HS-5 (cell line): ENCODE data around the gene TTL.
"Not testable (repeated sequence)": the region's sequence is repeated elsewhere in the genome, so short reads cannot be mapped to it uniquely, and the experiment has no call there.

Experiments
- DNase-seq: peaks from one replicate; pipeline ENCODE4 v3.0.0-alpha.2; 2012; ENCODE audit warnings: low read depth

Gene TTL

DNA sequence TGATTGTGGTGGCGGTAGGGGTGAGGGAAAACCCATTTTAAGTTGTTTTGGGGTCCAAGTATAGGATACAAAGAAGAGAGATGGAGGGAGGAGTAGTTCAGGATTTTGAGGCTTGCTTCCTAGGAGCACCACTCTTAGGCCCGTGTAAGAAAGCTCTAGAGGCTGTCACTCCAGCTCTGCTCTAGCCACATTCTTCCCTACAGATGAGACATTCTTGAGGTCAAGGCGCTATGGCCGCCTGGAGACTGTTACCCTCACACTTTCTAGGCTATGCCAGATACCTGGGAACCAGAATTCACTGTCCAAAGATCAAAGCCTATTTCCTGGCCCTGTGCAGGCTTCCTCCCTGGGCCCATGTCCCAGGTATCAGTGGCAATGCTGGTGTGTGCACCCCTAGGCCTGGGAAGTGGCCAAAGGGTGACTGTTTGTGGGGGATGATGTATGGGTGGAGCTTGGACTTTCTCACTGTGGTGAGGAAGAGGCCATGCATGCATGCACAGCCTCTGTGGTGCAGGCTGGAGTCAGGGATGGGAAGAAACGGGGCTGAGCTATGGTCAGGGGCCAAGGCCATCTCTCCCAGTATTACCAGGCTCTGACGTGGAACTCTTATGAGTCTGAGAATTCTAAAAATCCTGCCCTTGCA lies 7.0 kb upstream of the TTL start:
- no peak for DNase-seq

DNA sequence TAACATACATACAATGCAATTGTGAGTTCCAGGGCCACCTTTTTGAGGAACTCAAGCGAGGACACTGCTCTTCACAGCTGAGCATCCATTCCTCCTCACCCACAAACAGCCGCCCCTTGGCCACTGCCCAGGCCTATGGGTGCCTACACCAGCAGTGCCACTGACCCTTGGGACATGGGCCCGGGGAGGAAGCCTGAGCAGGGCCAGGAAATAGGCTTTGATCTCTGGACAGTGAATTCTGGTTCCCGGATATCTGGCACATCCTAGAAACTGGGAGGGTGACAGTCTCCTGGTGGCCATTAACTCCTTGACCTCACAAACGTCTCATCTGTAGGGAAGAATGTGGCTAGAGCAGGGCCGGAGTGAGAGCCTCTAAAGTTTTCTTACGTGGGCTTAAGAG lies 5.5 kb upstream of the TTL start:
- no peak for DNase-seq

DNA sequence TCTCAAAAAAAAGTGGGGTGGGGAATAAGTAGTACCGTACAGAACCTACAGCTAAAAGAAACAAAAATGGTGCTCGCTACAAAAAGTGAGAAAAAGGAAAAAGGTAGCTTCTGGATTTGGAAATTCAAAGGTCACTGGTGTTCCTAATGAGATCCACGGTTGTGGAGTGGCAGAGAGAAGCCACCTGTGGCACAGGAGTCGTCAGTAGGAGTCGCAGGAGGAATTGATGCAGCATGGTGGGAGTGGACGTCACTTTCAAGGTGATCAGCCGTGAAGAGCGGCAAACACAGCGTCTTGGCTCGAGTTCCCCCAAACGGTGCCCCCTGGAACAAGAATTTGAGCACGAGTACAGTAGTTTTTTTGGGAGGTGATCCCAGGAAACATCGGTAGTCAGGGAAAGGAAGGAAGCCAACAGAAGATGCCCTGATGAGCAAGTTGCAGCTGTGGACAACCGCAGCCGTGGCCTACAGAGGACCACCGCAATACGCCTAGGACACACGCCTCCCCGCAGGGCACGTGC lies 1.4 kb upstream of the TTL start:
- DNase-seq, result no peak

DNA sequence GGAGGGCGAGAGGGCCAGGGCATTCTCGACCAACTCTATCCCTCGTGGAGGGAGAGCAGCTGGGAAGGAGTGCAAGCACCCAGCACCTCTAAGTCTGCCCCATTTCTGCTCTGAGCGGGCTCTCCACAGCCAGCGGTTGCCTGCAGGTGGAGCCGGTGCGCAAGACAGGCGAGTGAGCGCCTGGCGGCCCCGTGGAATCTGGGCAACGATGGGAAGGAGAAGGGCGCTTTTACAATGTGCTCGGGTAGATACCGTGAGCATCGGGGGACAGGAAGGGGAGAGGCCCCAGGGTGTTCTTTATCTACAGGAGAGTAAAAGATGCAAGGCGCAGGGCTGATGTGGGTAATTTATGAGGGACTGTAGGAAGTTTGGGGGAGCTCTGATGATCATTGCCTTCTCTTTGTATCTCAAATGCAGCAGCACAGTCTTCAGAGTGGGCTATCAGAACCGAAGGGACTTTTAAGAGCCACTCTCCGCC lies 867 bp upstream of the TTL start:
- peak; percentile 53 for DNase-seq

DNA sequence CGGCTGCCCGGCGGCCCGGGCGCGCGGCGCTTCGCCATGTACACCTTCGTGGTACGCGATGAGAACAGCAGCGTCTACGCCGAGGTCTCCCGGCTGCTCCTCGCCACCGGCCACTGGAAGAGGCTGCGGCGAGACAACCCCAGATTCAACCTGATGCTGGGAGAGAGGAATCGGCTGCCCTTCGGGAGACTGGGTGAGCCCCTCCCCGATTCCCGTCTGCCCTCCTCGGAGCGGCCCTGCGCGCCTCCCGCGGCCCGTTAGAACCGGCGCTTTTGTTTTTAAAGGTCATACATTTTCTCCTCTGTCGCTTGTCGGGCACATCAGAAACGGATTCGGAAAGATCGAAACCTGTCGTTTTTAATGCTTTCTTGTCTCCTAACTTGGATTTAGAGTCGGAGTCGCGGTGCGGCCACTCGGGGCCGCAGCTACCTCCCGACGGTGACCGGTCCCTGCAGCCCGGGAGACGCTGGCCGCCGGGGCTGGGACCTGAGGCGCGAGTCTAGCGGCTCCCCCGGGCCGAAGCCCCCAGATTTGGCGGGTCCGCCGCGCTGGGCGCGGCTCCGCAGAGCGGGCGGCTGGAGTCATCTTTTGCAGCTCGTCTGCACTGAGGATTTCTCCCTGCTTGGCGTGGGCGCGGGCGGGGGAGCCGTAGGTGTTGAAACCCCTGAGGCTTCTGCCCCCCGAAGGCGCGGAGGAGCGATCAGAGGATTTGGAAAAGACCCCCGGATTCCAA lies 519 bp downstream of the TTL start:
- DNase-seq, result no peak

DNA sequence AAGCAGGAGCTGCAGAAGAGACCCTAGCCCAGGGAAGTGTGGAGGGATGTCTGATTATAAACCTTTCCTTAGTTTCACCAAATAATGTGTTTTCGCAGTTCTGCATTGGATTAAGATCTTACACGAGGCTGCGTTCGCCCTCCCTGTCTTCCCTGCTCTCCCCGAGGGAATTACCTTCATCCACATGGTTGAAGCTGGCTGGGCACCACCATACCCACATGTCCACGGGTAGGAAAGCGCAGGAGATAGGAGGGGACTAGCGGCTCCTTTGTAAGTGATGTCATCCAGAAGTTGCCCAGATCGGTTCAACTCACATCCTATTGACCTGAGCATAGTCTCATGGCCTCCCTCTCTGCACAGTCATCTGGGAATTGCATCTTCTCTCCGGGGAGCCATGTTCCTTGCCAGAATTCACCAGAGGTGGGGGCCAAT lies 1.1 kb downstream of the TTL start:
- peak; percentile 55 for DNase-seq

DNA sequence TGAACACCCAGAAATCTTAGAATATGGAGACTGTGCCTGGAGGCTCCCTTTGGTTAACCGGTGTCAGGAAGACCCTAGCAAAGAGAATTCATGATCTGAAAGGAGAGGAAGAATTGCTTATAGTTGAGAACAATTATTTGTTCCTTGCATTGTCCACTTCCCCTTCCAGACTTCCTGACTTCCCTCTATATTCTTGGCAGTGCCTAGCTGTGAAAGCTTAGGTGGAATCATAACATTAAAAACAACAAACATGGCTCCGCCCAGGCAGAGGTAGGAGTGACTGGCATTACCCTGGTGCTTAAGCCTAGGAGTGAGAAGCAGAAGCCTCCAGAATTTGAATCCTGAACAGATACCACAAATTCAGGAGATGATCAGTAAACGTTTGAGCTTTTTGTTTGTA lies 1.9 kb downstream of the TTL start:
- DNase-seq, result no peak

DNA sequence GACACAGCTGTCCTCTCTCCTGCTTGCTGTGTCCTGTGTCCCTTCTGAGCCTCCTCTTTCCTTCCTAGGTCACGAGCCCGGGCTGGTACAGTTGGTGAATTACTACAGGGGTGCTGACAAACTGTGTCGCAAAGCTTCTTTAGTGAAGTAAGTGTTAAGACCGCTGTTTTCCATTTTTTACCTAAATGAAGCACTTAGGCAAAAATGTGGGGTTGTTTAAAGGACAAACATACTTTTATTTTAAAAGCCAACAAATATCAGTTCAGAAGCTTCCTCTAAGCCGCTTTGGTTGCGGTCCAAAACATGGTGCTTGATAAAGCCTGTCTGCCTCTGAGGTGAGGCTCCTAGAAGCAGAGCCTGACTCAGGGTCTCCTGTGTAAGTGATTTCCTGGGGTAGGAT lies 3.9 kb downstream of the TTL start:
- no peak for DNase-seq

DNA sequence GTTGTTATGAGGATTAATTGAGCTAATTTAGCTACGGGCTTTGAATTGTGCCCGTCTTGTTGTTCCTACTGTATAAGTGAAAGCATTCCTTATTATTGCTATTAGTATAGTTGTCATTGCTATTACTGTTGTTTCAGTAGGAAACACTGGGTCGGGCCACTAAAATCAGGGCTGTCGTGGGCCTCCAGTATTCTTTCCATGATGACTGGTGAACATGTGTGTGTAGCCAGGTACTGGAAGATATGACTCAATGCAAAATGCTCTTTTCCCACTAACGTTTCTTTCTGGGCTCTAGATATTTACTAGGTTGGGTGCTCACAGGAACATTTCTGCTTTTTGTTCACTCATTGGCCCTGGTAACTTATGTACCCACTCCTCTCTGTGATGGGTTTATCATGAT lies 4.9 kb downstream of the TTL start:
- DNase-seq, result no peak

DNA sequence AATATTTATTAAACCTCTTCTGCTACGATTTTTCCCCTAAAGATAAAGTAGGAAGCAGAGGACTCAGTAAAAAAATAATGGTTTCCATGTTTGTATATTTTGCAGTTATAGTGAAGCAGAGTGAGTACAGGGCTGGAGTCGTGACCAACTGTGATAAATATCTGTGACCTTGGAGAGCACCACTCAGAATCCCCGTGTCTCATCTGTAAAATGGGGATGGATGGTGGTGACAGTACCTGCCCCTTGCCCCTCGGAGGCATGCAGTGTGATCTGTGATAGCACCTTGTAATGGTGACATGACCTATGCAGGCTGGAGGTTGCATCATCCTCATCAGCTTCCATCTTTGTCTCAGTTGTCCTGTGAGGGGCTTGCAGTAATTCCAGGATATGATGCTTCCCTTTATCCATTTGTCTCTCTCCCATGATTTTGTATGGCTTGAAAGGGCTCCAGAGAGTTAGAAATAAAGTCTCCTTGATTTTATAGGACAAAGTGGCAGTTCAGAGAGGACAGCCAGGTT lies 5.5 kb downstream of the TTL start:
- no peak for DNase-seq

DNA sequence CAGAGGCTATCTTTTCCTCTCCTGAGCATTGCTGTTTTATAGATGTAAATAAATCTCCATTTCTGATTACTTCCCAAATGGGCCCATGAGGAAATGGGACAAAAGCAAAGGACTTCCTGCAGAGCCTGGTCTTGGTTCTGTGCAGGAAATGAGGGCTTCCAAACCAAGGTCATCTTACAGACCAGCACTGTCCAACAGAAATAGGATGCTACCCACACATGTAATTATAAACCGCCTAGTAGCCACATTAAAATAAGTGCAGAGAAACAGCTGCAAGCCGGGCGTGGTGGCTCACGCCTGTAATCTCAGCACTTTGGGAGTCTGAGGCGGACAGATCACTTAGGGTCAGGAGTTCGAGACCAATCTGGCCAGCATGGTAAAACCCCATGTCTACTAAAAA lies 6.2 kb downstream of the TTL start:
- DNase-seq, result no peak

DNA sequence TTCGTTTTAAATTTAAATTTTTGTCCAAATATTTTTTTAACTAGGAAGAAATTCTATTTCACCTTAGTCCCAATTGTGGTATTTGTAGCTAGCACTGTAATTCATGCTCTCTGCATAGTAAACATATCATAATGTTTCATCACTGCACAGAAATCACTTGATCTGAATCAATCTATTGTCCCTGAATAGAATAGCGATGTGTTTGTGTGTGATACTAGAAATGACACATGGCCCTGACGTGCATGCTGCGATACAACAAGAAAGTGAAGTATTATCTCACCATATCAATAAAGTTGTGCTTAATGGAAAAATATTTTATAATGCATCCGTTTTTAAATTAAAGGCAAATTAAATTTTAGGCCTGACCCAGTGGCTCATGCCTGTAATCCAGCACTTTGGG lies 10.0 kb downstream of the TTL start:
- no peak for DNase-seq

DNA sequence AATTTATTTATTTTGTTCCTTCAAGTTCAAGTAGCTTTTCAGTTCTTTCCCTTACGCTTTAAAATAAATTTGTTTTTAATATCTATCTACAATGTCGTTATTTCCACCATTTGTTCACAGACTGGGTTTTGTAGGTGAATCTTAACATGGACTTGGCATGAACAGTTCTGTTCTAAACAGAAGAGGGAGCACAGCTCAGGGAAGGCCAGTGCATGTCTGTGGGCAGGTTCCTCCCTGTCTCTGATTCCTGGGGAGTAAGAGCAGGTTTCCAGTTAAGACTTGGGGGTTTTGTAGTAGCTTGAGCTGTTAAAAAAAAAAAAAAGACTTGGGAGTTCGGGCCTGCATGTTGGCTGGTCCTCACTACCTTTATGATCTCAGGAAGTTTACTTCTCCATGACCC lies 11.1 kb downstream of the TTL start:
- DNase-seq, result no peak

DNA sequence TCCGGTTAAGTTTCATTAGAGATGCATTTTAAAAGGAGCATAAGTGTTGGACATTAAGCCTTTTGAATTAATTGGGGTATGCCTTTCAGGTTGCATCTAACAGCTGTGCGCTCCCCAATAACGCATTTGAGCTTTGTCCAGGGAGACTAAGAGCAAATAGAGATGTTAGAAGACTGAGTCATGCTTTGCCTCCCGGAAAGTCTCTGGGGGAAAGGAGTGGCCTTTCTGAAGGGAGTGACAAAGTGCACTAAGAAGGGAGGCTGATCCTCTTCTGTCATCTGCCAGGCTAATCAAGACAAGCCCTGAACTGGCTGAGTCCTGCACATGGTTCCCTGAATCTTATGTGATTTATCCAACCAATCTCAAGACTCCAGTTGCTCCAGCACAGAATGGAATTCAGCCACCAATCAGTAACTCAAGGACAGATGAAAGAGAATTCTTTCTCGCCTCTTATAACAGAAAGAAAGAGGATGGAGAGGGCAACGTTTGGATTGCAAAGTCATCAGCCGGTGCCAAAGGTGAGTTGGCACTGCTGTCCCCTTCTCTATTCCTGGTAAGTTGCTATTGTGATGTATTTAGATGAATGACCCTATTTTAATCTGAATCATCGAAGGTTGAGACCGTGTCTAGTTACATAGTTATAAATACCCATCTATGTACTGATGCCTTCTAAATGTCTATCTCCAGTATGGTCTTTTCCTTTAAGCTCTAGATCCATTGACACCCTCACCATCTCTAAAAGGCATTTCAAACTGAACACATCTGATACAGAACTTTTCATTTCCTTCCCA lies 12.1 kb downstream of the TTL start:
- DNase-seq, result peak; percentile 40

DNA sequence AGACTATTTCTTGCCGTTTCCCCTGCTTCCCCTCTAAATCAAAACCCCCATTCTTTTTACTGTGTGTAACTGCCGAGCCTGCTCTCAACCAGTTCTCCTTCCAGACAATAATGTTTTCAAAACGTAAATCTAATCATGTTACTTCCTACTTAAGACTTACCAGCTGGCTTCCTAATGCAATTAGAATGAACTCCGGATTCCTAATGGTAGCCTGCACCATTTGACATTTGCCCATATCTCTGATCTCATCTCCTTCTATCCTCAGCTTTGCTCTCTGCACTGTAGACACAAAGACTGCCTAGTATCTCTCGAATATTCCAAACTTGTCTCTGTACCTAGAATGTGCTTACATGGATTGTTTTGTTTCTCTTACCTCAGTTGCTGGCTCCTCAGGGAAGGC lies 12.9 kb downstream of the TTL start:
- no peak for DNase-seq

DNA sequence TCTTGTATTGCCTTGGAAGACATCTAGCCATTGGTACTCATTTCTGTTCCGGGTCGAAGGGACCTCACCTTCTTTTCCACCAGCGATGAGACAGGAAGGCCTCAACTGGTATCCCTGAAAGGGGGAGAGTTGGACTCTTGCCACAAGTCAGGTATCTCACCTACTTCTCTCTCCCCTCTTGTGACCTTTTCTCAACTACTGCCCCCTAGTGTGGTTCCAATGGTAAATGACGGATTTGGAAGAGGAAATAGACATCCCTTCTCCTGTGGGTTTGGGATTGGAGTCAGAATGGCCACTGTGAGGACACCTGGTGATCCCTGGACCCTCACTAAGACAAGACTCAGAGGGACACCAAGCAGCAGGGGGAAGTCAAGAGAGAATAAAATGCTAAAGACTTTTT lies 13.9 kb downstream of the TTL start:
- DNase-seq, result not testable (repeated sequence)

DNA sequence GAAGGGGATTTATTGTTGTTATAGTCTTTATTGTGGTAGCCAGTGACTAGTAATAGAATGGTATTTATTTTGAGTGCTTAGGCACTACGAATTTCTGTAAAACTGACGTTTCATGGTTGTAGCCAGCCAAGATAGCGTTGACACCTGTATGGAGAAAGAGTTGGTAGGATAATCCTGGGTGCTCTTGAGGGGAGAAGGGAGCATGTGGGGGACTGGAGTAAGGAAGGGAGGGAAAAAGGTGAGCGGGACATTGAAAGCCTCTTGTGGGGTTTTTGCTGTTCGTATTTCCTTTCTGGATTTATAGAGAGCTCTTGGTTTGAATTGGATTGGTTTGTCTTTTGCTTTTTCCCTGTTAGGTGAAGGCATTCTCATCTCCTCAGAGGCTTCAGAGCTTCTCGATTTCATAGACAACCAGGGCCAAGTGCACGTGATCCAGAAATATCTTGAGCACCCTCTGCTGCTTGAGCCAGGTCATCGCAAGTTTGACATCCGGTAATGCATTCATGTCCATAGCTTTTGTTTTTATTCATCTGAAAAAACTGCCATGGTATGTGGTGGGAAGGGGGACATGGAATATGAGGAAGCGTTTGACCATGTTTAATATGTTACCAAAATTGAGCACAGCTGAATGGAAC lies 19.0 kb downstream of the TTL start:
- not testable (repeated sequence) for DNase-seq

DNA sequence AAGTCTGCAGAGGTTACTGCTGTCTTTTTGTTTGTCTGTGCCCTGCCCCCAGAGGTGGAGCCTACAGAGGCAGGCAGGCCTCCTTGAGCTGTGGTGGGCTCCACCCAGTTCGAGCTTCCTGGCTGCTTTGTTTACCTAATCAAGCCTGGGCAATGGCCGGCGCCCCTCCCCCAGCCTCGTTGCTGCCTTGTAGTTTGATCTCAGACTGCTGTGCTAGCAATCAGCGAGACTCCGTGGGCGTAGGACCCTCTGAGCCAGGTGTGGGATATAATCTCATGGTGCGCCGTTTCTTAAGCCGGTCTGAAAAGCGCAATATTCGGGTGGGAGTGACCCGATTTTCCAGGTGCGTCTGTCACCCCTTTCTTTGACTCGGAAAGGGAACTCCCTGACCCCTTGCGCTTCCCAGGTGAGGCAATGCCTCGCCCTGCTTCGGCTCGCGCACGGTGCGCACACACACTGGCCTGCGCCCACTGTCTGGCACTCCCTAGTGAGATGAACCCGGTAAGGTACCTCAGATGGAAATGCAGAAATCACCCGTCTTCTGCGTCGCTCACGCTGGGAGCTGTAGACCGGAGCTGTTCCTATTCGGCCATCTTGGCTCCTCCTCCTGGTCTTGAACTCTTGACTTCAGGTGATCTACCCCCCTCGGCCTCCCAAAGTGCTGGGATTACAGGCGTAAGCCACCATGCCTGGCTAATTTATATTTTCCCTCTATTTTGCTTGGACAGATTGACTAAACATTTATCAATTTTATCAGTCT lies 27.5 kb downstream of the TTL start:
- DNase-seq, result not testable (repeated sequence)

DNA sequence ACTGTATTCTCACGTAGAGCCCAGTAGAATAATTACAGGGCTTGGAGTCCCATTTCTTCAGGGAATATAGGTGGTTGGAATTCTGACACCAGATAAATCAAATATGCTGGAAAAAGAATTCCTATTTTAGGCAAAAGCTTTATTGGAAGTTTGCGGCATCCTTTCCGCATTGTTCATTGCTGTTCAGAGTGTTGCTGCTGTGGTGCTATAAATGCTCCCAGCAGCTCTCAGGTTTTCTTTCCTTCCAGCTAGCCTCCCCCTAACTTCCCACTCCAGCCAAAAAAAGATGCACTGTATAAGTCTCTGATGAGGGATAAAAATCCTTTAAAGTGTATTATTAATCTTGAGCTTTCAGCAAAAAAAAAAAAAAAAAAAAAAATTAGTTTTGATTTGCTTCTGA lies 34.8 kb downstream of the TTL start:
- DNase-seq, result no peak

DNA sequence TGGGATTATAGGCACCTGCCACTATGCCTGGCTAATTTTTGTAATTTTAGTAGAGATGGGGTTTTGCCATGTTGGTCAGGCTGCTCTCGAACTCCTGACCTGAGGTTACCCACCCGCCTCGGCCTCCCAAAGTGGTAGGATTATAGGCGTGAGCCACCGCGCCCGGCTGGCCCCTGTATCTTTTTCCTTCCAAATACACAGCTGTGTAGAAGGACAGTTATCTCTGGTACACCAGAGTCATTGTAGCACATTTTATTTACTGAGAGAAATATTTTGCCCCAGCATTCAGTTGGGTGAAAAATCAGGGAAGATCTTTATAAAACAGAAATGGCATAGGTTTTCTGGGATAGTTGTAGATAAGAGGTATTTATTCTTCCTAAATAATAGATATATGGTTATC lies 36.9 kb downstream of the TTL start:
- DNase-seq, result no peak

DNA sequence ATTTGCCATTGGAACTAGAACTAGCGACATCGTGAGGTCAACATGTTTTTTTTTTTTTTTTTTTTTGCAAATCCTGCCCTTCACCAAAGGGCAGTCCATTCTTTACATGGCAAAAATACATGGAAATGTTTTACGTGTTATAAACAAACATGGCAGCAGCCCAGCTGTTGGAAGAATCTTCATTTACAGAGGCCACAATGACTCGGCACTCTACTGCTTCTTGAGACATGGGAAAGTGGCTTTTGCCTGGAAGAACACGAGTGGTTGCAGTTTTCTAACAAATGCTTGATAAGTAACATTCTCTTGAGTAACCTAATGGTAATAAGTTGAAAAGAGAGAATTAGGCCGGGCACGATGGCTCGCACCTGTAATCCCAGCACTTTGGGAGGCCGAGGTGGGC lies 37.5 kb downstream of the TTL start:
- DNase-seq, result no peak
